MM.1S (cell line): ENCODE data around the gene ADISSP.

Experiments used
- DNase-seq: peaks from one replicate; pipeline ENCODE4 v3.0.0-alpha.2; 2015
- H2AFZ ChIP-seq: fragments of 300-600 bp; sonication (generic); 2 replicates; pipeline ENCODE4 v1.6.0; 2016; ENCODE audit warnings: antibody characterized with exemption, low read length
- H3F3A ChIP-seq: fragments of 300-600 bp; sonication (generic); 2 replicates; pipeline ENCODE4 v1.6.1; 2016; ENCODE audit warnings: mild to moderate bottlenecking, antibody characterized with exemption, low read length, moderate library complexity, mixed read lengths; ENCODE audit not compliant: insufficient read depth
- H3K27ac ChIP-seq: fragments of 300-600 bp; sonication (generic); 2 replicates; pipeline ENCODE4 v1.5.1; 2016; ENCODE audit warnings: mild to moderate bottlenecking, low read length
- H3K27me3 ChIP-seq: fragments of 300-600 bp; sonication (generic); replicated peaks from 2 replicates; pipeline ENCODE4 v1.6.0; 2016; ENCODE audit warnings: low read length; ENCODE audit not compliant: insufficient read depth
- H3K36me3 ChIP-seq: fragments of 300-600 bp; sonication (generic); replicated peaks from 2 replicates; pipeline ENCODE4 v1.6.1; 2016; ENCODE audit warnings: mild to moderate bottlenecking, low read length, mixed read lengths; ENCODE audit not compliant: insufficient read depth
- H3K4me1 ChIP-seq: fragments of 300-600 bp; sonication (generic); 2 replicates; pipeline ENCODE4 v1.6.1; 2016; ENCODE audit warnings: low read length, mixed read lengths
- H3K4me2 ChIP-seq: fragments of 300-600 bp; sonication (generic); 2 replicates; pipeline ENCODE4 v1.6.0; 2016; ENCODE audit warnings: low read depth, low read length
- H3K4me3 ChIP-seq: fragments of 300-600 bp; sonication (generic); 2 replicates; pipeline ENCODE4 v1.5.1; 2016; ENCODE audit warnings: low read length, mixed read lengths
- H3K79me2 ChIP-seq: fragments of 300-600 bp; sonication (generic); 2 replicates; pipeline ENCODE4 v1.6.1; 2016; ENCODE audit warnings: mixed run types, low read length, mixed read lengths
- H3K9ac ChIP-seq: fragments of 300-600 bp; sonication (generic); 2 replicates; pipeline ENCODE4 v1.6.1; 2016; ENCODE audit warnings: low read length, mixed read lengths
- H3K9me2 ChIP-seq: fragments of 300-600 bp; sonication (generic); replicated peaks from 2 replicates; pipeline ENCODE4 v1.6.1; 2016; ENCODE audit warnings: mild to moderate bottlenecking, low read length, mixed read lengths; ENCODE audit not compliant: insufficient read depth
- H3K9me3 ChIP-seq: fragments of 300-600 bp; sonication (generic); replicated peaks from 2 replicates; pipeline ENCODE4 v1.6.1; 2016; ENCODE audit warnings: mild to moderate bottlenecking, low read length, mixed read lengths; ENCODE audit not compliant: insufficient read depth
- H4K20me1 ChIP-seq: fragments of 300-600 bp; sonication (generic); 2 replicates; pipeline ENCODE4 v1.6.1; 2016; ENCODE audit warnings: mild to moderate bottlenecking, low read length, moderate library complexity, mixed read lengths; ENCODE audit not compliant: insufficient read depth
- CTCF ChIP-seq: fragments of 300-600 bp; sonication (generic); IDR thresholded peaks from 2 replicates; pipeline ENCODE4 v1.5.1; 2016; ENCODE audit warnings: antibody characterized with exemption, low read length, mixed read lengths
- EZH2 ChIP-seq: fragments of 300-600 bp; sonication (generic); optimal IDR thresholded peaks from 2 replicates; pipeline ENCODE3; 2017; ENCODE audit warnings: low read depth, mild to moderate bottlenecking, antibody characterized with exemption, low read length, mixed read lengths
- EZH2phosphoT487 ChIP-seq: fragments of 300-600 bp; sonication (generic); IDR thresholded peaks from 2 replicates; pipeline ENCODE4 v1.6.1; 2018; ENCODE audit warnings: antibody characterized with exemption, low read length

ADISSP gene

GRCh38 chr20:3783511-3784195 is 16.1 kb upstream of the ADISSP start:
- TF ChIP-seq CTCF (no peak), EZH2 (no peak), EZH2phosphoT487 (no peak)
- Histone ChIP-seq H3K9me2 (no peaks in the 10 kb centered on the region), H3K4me3 (no peak overlapping the region), H3K27ac (no peak overlapping the region), H3K79me2 (peaks cover 8% of the 10 kb centered on the region; the same call in 1 of the 2 replicates), H3K4me1 (peaks cover 9% of the 10 kb centered on the region), H4K20me1 (no peaks in the 10 kb centered on the region), H2AFZ (no peak overlapping the region), H3K36me3 (no peaks in the 10 kb centered on the region), H3K9me3 (no peaks in the 10 kb centered on the region), H3K4me2 (no peak overlapping the region), H3F3A (peaks cover 10% of the 10 kb centered on the region), H3K9ac (no peak overlapping the region), H3K27me3 (peaks cover 13% of the 10 kb centered on the region)
- DNase-seq, result no peak

GRCh38 chr20:3783068-3783489 is 15.5 kb upstream of the ADISSP start:
- TF ChIP-seq EZH2phosphoT487, result no peak
- TF ChIP-seq CTCF, result no peak
- TF ChIP-seq EZH2, result no peak
- Histone ChIP-seq H3K9me2 (no peaks in the 10 kb centered on the region), H3K79me2 (peaks cover 8% of the 10 kb centered on the region; the same call in 1 of the 2 replicates), H3K4me2 (no peak overlapping the region), H3K4me1 (peaks cover 9% of the 10 kb centered on the region), H3K9me3 (no peaks in the 10 kb centered on the region), H2AFZ (no peak overlapping the region), H4K20me1 (no peaks in the 10 kb centered on the region), H3K27ac (no peak overlapping the region), H3K4me3 (no peak overlapping the region), H3K27me3 (peaks cover 19% of the 10 kb centered on the region), H3K9ac (no peak overlapping the region), H3F3A (peaks cover 10% of the 10 kb centered on the region), H3K36me3 (no peaks in the 10 kb centered on the region)
- no peak for DNase-seq

GRCh38 chr20:3782597-3782996 is 15.0 kb upstream of the ADISSP start:
- DNase-seq, result no peak
- Histone ChIP-seq H3K36me3 (no peaks in the 10 kb centered on the region), H3K4me2 (no peak overlapping the region), H3K79me2 (peaks cover 8% of the 10 kb centered on the region; the same call in 1 of the 2 replicates), H4K20me1 (no peaks in the 10 kb centered on the region), H3K9me2 (no peaks in the 10 kb centered on the region), H3F3A (peaks cover 10% of the 10 kb centered on the region), H3K9me3 (no peaks in the 10 kb centered on the region), H3K4me3 (no peak overlapping the region), H2AFZ (no peak overlapping the region), H3K9ac (no peak overlapping the region), H3K27me3 (peaks cover 23% of the 10 kb centered on the region), H3K4me1 (peaks cover 11% of the 10 kb centered on the region), H3K27ac (no peak overlapping the region)
- TF ChIP-seq CTCF (no peak), EZH2 (no peak), EZH2phosphoT487 (no peak)
